Anterior cingulate cortex (tissue), 58 donors: Measurements from ENCODE around the gene SLC13A1.
"Not testable (repeated sequence)": the region's sequence is repeated elsewhere in the genome, so short reads cannot be mapped to it uniquely, and the experiment has no call there.

ENCODE experiments used
- DNase-seq, 58 donors: peaks; one replicate each; lab custom pipeline; 2025; lab: John Stamatoyannopoulos, UW

Gene SLC13A1, protein sequence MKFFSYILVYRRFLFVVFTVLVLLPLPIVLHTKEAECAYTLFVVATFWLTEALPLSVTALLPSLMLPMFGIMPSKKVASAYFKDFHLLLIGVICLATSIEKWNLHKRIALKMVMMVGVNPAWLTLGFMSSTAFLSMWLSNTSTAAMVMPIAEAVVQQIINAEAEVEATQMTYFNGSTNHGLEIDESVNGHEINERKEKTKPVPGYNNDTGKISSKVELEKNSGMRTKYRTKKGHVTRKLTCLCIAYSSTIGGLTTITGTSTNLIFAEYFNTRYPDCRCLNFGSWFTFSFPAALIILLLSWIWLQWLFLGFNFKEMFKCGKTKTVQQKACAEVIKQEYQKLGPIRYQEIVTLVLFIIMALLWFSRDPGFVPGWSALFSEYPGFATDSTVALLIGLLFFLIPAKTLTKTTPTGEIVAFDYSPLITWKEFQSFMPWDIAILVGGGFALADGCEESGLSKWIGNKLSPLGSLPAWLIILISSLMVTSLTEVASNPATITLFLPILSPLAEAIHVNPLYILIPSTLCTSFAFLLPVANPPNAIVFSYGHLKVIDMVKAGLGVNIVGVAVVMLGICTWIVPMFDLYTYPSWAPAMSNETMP

DNA sequence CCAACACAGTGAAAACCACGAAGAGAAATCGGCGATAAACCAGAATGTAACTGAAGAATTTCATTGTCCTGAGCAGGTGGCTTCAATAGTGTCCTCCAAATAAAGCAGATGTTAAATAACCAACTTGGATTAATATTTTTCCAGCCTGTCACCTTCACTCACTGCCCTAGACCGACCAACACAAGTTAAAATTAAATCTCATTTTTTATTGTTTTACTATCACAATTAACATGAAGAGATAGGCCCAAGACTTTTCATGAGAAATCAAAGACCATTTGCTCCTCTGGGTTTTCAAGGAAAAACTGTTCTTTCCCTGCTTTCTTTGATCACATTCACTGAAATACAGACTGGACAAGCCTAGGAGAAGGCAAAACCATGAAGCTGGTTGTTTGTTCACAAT, at the start of gene SLC13A1:
TSS of gene SLC13A1 (minus strand) at position 87 of the 400 bp plus-strand sequence. CDS start at position 64, 23 bp downstream.
- no peak for DNase-seq

DNA sequence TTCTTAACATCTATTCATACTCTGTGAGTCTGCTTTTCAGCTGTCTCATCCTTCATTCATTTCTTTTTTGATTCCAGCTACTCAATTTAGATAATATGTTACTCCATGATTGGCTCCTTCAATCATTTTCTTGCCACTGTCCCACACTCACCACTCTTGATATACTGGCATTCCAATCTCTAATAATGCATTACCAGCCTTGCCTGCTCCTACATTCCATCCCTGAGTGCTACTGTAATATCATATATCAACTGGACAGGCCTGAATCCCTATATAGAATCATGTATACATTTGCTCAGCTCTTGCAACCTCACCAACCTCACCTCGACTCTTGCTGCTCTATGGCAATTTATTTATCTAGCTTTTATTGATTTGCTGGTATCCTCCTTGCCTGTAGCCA, 45.0 kb upstream of the SLC13A1 start:
- no peak for DNase-seq

DNA sequence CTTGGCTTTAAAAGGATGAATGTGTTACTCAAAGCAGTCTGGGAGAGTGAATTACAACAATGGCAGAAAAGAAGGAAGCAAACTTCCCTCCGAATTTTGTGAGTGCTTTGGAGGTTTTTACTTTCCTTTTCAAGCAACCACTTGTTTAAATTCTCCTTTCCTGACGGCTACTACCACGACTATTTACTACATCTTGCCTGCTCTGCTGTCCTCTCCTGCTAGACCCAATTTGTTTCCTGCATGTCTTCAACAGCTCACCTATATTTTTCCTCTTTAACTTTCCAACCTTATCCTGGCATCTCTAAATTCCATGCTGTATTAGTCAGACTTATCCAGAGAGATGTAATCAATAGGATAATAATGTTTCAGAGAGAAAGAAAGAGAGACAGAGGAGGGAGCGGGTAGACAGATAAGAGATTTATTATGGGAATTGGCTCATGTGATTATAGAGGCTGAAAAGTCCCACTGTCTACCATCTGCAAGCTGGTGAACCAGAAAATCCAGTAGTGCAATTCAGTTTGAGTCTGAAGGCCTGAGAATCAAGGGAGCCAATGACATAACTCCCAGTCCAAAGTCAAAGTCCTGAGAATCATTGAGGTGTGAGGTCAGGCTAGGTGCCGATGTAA, 42.8 kb upstream of the SLC13A1 start:
- no peak for DNase-seq

DNA sequence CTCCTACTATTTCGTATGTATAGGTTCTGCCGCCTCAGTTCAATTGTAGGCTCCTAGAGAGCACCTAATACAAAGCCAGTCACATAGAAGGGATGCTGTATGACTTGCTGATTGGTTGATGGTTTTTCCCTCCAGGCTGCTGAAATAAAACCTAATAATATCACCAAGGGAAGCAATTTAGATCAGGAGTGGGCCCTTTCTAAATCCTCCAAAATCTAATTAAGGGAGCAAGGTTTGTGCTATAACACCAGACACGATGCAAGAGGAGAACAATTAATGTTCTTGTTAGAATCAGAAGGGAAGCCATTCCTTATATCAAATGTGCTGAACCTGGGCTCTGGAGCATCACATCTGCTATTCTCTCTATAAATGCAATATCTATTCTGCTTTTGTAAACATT, 42.0 kb upstream of the SLC13A1 start:
- no peak for DNase-seq

DNA sequence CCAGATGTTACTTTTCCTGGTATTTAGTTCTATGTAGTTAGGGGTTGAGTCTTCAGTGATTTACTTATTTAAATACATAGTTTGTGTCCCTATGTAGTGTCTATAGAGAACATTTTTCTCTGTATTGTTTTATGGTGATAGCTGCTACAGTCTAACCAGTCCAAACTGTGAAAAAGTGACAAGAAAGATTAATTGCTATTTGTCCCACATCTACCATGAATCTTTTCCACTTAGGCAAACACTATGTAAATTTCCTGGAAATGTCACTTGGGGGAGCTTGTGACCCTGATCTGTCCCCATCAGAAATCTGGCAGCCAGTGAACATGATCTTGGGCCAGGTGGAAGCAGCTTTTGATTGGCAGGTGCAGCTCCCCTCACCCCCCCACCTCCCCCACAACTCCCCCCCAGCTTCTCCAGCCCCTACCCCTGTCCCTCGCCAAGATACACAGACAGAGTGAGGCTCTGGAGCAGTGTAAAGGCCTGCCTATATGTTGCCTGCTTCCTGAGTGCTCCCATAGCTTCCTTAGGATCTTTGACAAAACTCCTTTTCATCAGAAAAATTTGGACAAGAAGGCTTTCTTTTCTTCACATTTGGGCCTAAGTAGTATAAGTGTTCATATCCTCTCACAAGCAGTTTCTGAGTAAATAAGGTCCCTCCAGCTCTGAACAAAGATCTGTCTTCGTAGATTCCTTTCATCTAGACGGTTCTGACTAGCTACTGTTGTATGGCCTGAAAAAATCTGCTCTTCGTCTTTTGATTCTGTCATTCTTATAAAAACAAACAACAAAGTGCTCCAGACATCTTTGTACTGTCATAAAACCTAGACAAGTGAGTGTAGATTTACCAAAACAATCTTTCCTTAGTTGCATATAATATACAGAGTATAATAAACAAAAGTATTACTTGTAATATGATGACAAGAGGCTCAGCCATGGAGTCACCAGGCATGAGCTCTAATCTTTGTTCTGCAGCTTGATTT, 31.5 kb upstream of the SLC13A1 start:
- no peak for DNase-seq

DNA sequence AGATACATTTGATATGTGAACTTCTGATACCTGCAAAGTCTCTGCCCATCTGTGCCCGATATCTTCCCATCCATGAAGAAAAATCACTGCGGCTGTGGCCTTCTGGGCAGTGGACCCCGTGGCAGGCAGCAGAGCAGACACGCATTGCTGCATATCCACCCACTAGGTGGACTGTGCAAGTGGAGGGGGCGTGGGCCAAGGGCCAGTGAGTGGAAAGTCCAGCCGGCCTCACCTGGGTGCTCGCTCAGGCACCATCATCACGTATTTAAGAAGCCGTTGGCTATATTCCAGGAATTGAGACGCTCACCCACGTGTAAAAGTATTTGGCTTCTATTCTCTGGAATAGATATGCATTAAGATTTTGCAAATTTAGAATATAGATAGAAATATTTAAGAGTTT, 30.8 kb upstream of the SLC13A1 start:
- DNase-seq: peak in 2 of 58 donors; percentile 0 to 2

DNA sequence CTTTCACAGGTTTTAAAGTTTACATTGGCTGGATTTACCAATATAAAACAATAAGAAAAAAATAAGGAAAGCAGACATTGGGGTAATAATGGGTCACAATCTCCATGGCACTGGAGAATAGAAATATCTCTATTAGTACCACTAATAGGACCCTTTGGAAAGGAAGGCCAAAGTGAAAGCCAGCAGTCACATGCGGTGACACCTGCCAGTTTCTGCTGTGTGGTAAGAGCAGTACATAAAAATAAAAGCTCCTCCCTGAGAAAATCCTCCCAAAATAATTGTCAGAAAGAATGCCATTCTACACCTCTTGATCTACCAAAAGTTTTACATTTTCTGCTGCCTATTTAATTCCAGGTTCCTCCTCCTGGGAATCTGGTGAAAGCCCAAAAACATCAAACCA, 30.4 kb upstream of the SLC13A1 start:
- no peak for DNase-seq

DNA sequence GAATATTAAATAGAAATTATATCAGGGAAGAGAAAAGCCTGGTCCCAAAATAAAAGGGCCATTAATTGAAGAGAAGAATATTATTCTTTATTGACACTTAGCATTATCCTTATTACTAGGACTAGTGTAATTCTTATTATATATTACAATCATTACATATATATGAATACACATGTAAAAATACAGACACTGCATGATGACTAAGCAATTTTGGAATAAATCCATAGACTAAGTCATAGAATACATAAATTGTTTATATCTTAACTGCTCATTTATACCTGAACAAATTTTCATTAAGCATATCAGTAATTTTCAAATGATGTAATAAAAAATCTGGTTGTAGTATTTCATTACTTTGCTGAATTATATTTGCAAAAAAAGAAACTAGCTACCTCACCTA, 29.7 kb upstream of the SLC13A1 start:
- DNase-seq: no peak

DNA sequence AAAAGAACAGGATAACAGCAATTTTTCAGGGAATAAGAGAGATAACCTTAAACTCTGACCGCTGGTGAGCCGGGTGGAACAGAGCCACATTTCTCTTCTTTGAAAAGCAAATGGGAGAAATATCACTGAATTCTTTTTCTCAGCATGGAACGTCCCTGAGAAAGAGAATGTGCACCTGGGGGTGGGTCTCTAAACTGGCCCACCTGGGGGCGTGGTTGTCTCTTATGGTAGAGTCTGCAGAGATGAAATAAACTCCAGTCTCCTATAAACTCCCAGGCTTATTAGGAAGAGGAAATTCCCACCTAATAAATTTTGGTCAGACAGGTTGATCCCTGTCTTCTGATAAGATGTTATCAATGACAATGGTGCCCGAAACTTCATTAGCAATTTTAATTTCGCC, 27.9 kb upstream of the SLC13A1 start:
- not testable (repeated sequence) for DNase-seq

DNA sequence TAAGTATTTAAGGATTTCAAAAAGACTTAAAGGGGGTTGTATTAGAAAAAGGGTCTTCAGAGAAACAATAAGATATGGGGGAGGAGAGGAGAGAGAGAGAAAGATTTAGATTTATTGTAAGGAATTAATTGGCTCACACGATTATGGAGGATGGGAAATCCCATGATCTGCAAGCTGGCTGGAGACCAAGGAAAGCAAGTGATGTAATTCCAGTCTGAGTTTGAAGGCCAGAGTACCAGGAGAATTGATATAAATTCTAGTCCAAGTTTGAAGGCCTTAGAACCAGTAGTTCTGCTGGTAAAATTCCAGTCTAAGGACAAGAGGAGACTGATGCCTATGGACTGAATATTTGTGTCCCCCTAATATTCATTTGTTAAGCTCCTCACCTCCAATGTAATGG, 20.6 kb upstream of the SLC13A1 start:
- DNase-seq: no peak

DNA sequence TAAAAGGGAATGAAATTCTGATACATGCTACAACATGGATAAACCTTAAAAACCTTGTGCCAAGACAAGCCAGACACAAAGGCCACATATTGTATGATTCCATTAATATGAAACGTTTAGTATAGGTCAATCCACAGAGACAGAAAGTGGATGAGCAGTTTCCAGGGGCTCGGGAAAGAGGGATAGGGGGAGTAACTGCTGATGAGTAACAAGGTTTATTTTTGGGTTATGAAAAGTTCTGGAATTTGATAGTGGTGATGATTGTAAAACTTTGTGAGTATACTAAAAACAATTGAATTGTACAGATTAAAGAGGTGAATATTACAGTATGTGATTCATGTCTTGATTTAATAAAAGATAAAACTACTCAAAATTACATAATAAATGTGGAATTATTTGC, 19.1 kb upstream of the SLC13A1 start:
- DNase-seq: no peak

DNA sequence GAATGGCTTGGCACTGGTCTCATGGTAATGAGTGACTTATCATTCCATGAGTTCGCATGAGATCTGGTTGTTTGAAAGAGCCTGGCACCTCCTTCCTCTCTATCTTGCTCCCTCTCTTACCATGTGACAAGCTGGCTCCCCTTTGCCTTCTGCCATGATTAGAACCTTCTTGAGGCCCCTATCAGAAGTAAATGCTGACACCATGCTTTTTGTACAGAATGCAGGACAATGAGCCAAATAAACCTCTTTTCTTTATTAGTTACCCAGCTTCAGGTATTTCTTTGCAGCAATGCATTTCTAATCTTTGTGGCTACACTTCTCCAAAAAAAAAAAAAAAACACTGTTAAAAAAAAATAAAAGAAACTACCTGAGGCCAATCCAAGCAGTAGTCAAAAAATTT, 17.1 kb upstream of the SLC13A1 start:
- DNase-seq: no peak

DNA sequence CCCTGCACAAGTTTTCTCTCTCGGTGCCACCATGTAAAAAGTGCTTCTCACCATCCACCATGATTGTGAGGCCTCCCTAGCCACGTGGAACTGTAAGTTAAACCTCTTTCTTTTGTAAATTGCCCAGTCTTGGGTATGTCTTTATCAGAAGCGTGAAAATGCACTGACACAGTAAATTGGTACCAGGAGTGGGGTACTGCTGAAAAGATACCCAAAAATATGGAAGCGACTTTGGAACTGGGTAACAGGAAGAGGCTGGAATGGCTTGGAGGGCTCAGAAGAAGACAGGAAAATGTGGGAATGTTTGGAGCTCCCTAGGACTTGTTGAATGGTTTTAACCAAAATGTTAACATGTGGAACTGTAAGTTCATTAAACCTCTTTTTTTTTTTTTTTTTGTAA, 15.6 kb upstream of the SLC13A1 start:
- DNase-seq: no peak

DNA sequence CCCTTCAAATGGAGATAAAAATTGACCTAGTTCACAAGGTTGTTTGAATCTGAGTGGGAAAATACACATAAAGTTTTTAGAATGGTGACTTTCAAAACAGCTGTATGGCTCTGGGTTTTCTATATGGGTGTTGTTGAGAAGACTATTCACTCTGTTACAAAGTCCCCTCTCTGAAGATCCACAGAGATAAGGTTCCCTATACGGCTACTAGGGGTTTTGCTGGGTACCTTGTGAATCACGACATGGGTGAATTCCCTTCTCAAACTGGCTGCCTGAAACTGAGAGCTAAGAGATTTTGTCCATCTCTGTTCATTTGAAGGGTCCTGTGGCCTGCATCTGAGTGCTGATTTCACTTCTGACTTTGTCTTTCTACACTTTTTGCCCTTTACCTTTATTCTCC, 11.8 kb upstream of the SLC13A1 start:
- DNase-seq: no peak

DNA sequence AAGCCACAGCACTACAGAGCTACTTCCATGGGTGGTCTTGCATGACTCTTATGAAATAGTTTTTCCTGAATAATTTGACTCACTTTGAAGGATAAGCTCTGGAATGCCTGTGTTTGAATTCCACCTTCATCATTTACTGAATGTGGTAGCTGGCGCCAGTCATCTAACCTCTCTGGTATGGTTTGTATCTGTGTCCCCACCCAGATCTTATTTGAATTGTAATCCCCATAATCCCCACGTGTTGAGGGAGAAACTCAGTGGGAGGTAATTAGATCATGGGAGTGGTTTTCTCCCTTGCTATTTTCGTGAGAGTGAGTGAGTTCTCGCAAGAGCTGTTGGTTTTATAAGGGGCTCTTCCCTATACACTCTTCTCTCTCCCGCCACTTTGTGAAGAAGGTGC, 11.2 kb upstream of the SLC13A1 start:
- no peak for DNase-seq

DNA sequence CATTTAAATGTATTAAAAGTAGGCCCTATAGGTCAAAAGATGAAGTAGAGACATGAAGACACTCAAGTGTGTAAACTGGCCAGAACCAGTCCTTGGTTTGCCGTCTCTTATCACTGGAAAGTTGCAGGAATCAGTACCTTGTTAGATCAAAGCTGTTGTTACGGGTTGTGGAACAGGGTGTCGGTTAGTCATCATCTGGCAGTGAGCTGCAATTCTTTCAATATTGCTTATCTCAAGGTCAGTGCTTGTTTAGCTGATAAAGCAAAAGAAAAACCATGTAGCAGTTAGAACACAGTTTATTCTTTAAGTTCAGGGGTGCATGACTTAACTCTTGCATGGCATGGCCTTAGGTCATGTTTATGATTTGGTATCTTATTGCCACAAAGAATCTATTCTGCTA, 10.0 kb upstream of the SLC13A1 start:
- DNase-seq: no peak

DNA sequence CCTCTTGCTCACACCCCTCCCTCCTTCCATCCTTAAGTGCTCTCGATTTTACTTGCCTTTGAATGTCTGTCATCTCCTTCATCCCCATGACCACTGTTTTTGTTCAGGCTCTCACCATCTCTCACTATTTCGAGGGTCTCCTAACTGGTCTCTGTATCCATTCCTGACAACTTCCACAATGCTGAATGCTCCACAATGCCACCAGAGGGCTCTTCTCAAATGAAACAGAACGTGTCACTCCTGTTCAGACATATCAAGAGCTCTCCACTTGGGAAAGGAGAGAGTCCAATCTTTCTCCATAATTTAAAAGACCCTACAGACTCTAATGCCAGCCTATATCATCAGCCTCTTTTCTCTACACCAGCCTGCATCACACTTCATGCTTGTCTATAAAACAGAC, 9.0 kb upstream of the SLC13A1 start:
- no peak for DNase-seq

DNA sequence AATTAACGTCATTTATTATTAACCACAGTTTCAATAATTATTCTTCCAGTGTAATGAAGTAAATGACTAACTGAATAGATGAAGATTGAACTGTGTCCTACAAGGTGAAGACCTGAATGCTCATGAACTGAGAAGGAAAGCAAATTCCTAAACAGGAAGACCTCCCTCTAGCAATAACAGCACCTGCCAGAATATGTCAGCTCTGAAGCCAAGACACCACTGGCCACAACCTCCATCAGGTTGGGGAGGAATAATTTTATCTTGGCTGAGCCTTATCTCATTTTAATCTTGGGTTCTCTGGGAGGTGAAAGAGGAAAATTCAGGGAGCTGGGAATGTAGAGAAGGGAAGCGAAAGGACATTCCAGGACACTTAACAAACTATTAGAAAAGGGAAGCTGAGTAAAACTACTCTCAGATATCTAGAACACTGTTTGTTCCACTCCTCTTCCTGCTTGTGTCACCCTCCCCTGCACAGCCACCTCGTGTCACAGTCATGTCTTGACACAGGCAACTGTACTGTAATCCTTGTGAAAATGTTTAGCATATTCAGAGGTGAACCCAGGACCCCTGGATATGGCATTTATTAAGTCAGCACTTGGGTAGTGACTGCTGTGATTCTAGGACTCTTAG, 4.6 kb upstream of the SLC13A1 start:
- DNase-seq: no peak

DNA sequence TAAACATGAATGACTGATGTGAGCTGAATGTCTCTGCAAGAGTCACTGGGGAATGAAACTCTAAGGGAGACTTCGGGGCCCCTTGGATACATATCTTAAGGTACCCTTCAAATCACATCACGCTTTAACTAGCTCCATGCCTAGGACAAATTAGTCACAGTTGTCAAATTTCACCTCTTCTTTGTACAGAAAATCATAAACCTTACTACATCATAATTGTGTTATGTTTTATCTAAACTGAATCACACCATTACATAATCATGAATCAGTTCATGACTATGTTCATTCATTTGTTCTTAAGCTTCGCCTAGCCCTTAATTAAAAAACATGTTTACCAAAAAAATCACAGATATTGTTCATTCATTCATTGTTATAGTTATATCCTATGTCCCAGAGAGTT, 2.1 kb upstream of the SLC13A1 start:
- no peak for DNase-seq
